Lower leg skin (tissue), 3 donors: ENCODE results near the gene RFX2.

Source experiments
- POLR2A ChIP-seq, 2 donors: fragments of 450-650 bp; IDR thresholded peaks; one replicate each; pipeline ENCODE4 v1.6.1; 2016 to 2017; ENCODE audit warnings: antibody characterized with exemption in 2 of 2, mild to moderate bottlenecking in 1 of 2, moderate library complexity in 1 of 2
- TF ChIP-seq, protein P1 (sequence below), 3 donors: fragments of 450-650 bp; IDR thresholded peaks; one replicate each; pipeline ENCODE4 v1.5.1; 2016; ENCODE audit warnings: antibody characterized with exemption in 3 of 3, mild to moderate bottlenecking in 3 of 3, moderate library complexity in 2 of 3

GRCh38 chr19:6119031-6119430 lies 8.7 kb upstream of the RFX2 start:
- TF ChIP-seq, protein P1, sequence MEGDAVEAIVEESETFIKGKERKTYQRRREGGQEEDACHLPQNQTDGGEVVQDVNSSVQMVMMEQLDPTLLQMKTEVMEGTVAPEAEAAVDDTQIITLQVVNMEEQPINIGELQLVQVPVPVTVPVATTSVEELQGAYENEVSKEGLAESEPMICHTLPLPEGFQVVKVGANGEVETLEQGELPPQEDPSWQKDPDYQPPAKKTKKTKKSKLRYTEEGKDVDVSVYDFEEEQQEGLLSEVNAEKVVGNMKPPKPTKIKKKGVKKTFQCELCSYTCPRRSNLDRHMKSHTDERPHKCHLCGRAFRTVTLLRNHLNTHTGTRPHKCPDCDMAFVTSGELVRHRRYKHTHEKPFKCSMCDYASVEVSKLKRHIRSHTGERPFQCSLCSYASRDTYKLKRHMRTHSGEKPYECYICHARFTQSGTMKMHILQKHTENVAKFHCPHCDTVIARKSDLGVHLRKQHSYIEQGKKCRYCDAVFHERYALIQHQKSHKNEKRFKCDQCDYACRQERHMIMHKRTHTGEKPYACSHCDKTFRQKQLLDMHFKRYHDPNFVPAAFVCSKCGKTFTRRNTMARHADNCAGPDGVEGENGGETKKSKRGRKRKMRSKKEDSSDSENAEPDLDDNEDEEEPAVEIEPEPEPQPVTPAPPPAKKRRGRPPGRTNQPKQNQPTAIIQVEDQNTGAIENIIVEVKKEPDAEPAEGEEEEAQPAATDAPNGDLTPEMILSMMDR (IDR thresholded peaks at IDR 0.05): no peak
- TF ChIP-seq POLR2A (IDR thresholded peaks at IDR 0.05): no peak
